ENCODE results near the gene FRY.

DNA sequence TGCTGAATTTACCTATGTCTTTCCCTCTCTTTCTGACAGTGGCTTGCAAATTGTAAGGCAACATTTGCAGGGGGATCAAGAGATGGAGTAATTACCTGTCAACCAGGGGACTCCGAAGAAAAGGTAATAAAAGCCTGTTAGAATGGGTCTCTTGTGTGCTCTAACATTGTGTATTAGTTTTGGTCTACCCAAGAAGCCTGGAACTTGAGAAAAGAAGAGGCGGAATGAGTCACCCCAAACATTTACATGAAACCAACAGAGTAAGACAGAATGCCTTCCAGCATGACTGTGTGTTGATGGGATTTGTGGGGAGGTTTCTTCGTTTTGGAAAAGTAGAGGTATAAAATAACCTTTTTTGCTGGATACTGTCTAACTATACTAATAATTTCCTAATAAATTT lies 246.9 kb downstream of the FRY start:
- no peak for TF ChIP-seq CTCF (IDR thresholded peaks at IDR 0.05)
- TF ChIP-seq POLR2A (IDR thresholded peaks at IDR 0.05), result no peak
